Transverse colon (tissue), 4 donors: ENCODE results near the gene CYFIP2. TPM values are rescaled to one million over a fixed set of nuclear protein-coding genes. Genes with fewer than 3 reads are reported as not detected.

Source experiments
- DNase-seq: peaks from one replicate; pipeline ENCODE4 v3.0.0-alpha.2; 2019
- H3K27ac ChIP-seq, 4 donors: fragments of 200-600 bp; sonication (generic); 2 replicates each; pipeline ENCODE4 v1.5.1; 2016 to 2018; ENCODE audit warnings: inconsistent platforms in 4 of 4
- H3K27me3 ChIP-seq: fragments of 200-600 bp; sonication (generic); 2 replicates; pipeline ENCODE4 v1.5.1; 2017; ENCODE audit warnings: inconsistent platforms
- H3K36me3 ChIP-seq, 4 donors: fragments of 200-600 bp; sonication (generic); 2 replicates each; pipeline ENCODE4 v1.5.1; 2017 to 2019; ENCODE audit warnings: inconsistent platforms in 4 of 4
- H3K4me1 ChIP-seq, 4 donors: fragments of 200-600 bp; sonication (generic); 2 replicates each; pipeline ENCODE4 v1.5.1; 2017 to 2020; ENCODE audit warnings: inconsistent platforms in 4 of 4
- H3K4me3 ChIP-seq, 4 donors: fragments of 200-600 bp; sonication (generic); 1 replicate in 1 of 4; 2 replicates in 3 of 4; pipeline versions ENCODE4 v1.5.1 to v1.6.1; 2017 to 2019; ENCODE audit warnings: inconsistent platforms in 4 of 4
- H3K9me3 ChIP-seq, 2 donors: fragments of 200-600 bp; sonication (generic); 2 replicates each; pipeline ENCODE4 v1.5.1; 2017 to 2019; ENCODE audit warnings: inconsistent platforms in 2 of 2
- EP300 ChIP-seq: sonication (generic); formaldehyde crosslinking; IDR thresholded peaks from one replicate; pipeline ENCODE4 v1.6.1; 2017; ENCODE audit warnings: antibody characterized with exemption, low read depth
- POLR2A ChIP-seq: fragments of 450-650 bp; IDR thresholded peaks from one replicate; pipeline ENCODE4 v1.6.1; 2016; ENCODE audit warnings: antibody characterized with exemption, mild to moderate bottlenecking, moderate library complexity
- POLR2AphosphoS5 ChIP-seq, 3 donors: sonication (generic); formaldehyde crosslinking; IDR thresholded peaks; one replicate each; pipeline ENCODE4 v1.6.1; 2016; ENCODE audit warnings: antibody characterized with exemption in 3 of 3
- WGBS, 2 donors: methylation state at CpG; one replicate each; pipeline ENCODE4 v1.1.5; 2018; ENCODE audit warnings: low coverage in 1 of 2; 5-methylcytosine and 5-hydroxymethylcytosine counted together
- in situ Hi-C, 4 donors: fragments of 200-750 bp; cut with MboI; loops; one replicate each; pipeline versions ENCODE4 v1.15.0 to v1.15.1; 2017; ENCODE audit warnings: low sequenced_read_pairs in 3 of 4, low pct_ligation_motif_present in 1 of 4, low pct_unique_long_range_greater_than_20kb in 1 of 4
- intact Hi-C: fragments of 100-400 bp; cut with DNase I; formaldehyde crosslinking; loops from one replicate; pipeline ENCODE4 v1.15.1; 2023; ENCODE audit warnings: low total_unique reads
- total RNA-seq, 4 donors: library from RNA; depleted of rRNA; stranded (reverse); fragments of >200 nt; gene quantifications; one replicate each; pipeline ENCODE4 v1.1.0, GENCODE V29; 2016
- TF ChIP-seq, protein P1 (sequence below), 5 experiments: fragments of 200-600 bp in 3 of 5; fragments of 450-650 bp in 2 of 5; sonication (generic) in 3 of 5; IDR thresholded peaks; 1 replicate in 2 of 5; 2 replicates in 3 of 5; pipeline ENCODE4 v1.5.1; 2016 to 2017; ENCODE audit warnings: antibody characterized with exemption in 5 of 5, inconsistent platforms in 3 of 5, mild to moderate bottlenecking in 2 of 5, moderate library complexity in 1 of 5

Gene CYFIP2
- total RNA-seq, 4 donors from 2014 or later: 34.0 to 134 (median 41.6) TPM

DNA sequence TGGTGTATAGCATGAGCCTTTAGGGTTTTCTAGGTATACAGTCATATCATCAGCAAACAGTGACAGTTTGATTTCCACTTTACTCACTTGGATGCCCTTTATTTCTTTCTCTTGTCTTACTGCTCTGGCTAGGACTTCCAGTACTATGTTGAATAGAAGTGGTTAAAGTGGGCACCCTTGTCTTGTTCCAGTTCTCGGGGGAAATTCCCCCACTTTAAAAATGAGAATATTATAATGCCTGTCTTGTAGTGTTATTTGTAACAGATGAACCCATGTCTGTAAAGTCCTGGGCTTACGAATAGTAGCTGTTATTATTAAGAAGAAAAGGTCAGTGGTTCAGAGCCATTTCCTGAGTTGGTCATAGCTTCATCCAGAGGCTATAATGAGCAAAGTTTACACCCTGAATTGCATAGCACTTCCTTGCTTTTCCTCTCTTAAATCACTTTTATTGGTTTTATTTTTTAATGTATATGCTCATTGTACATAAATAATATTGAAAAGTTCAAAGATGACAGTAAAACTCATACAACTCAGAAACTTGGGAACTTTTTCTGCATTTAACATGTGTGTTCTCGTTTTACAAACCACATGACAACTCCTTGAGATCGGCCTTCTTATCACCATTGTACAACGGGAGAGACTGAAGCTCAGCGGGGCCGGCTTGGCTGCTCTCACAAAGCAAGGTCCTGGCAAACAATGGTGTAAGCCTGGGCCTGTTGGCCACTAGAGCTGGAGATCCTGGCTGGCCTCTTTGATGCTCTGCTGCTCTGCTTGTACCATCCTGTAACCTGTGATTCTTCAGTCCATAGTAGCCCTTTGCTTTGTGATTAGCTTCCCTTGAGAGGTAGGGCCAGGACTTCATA lies 85.2 kb downstream of the CYFIP2 start:
- Histone ChIP-seq H3K4me1 (no peaks in the 10 kb centered on the region), H3K27ac (no peak overlapping the region), H3K36me3 (no peaks in the 10 kb centered on the region), H3K27me3 (no peaks in the 10 kb centered on the region), H3K9me3 (no peaks in the 10 kb centered on the region), H3K4me3 (no peak overlapping the region)
- intact Hi-C loops: no loop called here
- WGBS, 2 donors: 66 to 70% methylated on average over 7 of the region's 7 CpGs
- TF ChIP-seq POLR2A: no peak
- TF ChIP-seq, protein P1, sequence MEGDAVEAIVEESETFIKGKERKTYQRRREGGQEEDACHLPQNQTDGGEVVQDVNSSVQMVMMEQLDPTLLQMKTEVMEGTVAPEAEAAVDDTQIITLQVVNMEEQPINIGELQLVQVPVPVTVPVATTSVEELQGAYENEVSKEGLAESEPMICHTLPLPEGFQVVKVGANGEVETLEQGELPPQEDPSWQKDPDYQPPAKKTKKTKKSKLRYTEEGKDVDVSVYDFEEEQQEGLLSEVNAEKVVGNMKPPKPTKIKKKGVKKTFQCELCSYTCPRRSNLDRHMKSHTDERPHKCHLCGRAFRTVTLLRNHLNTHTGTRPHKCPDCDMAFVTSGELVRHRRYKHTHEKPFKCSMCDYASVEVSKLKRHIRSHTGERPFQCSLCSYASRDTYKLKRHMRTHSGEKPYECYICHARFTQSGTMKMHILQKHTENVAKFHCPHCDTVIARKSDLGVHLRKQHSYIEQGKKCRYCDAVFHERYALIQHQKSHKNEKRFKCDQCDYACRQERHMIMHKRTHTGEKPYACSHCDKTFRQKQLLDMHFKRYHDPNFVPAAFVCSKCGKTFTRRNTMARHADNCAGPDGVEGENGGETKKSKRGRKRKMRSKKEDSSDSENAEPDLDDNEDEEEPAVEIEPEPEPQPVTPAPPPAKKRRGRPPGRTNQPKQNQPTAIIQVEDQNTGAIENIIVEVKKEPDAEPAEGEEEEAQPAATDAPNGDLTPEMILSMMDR (IDR thresholded peaks at IDR 0.05): no peak
- no peak for TF ChIP-seq POLR2AphosphoS5 (IDR thresholded peaks at IDR 0.05)
- TF ChIP-seq EP300: no peak
- DNase-seq: no peak
- in situ Hi-C loops: no loop called here

DNA sequence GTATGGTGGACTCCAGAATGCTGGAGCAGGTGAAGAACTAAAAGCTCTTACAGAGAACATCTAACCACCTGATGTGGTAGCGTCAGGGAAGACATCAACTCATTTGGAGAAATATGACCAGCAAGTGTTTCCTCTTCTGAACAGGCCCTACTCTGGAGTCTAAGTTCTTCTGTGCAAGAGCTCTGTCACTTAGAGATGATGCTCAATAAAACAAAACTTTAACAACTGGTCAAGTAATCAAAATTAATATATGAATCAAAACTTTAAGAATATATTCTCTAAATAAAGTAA lies 85.8 kb downstream of the CYFIP2 start:
- no peaks in the 10 kb centered on the region for H3K9me3 ChIP-seq
- TF ChIP-seq, protein P1 (IDR thresholded peaks at IDR 0.05): no peak
- TF ChIP-seq POLR2A: no peak
- TF ChIP-seq EP300: no peak
- TF ChIP-seq POLR2AphosphoS5 (IDR thresholded peaks at IDR 0.05): no peak
- H3K4me3 ChIP-seq: no peak overlapping the region
- H3K27me3 ChIP-seq: no peaks in the 10 kb centered on the region
- in situ Hi-C loops (no loop called here), intact Hi-C loops (no loop called here)
- H3K27ac ChIP-seq: no peak overlapping the region
- no peak for DNase-seq
- WGBS, 2 donors: 84% methylated on average over 1 of the region's 1 CpG; no CpG with 5 or more reads in 1 of the 2 donors
- no peaks in the 10 kb centered on the region for H3K4me1 ChIP-seq
- H3K36me3 ChIP-seq: no peaks in the 10 kb centered on the region

DNA sequence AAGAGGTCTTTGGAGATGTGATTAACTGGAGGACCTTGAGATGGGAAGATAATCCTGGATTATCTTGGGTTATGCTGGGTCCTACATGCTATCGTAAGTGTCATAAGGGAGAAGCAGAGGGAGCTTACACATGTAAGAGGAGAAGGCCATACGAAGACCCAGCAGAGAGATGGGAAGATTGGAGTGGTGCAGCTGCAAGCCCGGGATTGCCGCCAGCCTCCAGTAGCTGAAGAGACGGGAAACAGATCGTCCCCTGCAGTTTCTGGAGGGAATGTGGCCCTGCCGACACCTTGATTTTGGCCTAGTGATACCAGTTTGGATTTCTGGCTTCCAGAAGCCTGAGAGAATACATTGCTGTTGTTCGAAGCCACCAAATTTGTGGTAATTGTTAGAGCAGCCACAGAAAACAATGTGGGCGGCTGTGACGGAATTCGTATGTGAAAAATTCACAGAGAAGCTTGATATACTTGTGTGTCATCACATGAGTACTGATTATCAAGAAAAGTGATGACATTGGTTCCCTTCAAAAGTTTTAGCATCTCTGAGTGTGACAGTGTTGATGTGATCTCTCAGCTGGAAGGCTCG lies 86.9 kb downstream of the CYFIP2 start:
- H3K9me3 ChIP-seq: no peaks in the 10 kb centered on the region
- no peak for TF ChIP-seq EP300
- TF ChIP-seq, protein P1 (IDR thresholded peaks at IDR 0.05): no peak
- no peak for TF ChIP-seq POLR2AphosphoS5 (IDR thresholded peaks at IDR 0.05)
- TF ChIP-seq POLR2A: no peak
- no peaks in the 10 kb centered on the region for H3K36me3 ChIP-seq
- intact Hi-C loops (no loop called here), in situ Hi-C loops (no loop called here)
- WGBS, 2 donors: 94 to 100% methylated on average over 2 to 12 of the region's 12 CpGs
- no peaks in the 10 kb centered on the region for H3K4me1 ChIP-seq
- no peak overlapping the region for H3K4me3 ChIP-seq
- H3K27me3 ChIP-seq: no peaks in the 10 kb centered on the region
- no peak overlapping the region for H3K27ac ChIP-seq
- no peak for DNase-seq

DNA sequence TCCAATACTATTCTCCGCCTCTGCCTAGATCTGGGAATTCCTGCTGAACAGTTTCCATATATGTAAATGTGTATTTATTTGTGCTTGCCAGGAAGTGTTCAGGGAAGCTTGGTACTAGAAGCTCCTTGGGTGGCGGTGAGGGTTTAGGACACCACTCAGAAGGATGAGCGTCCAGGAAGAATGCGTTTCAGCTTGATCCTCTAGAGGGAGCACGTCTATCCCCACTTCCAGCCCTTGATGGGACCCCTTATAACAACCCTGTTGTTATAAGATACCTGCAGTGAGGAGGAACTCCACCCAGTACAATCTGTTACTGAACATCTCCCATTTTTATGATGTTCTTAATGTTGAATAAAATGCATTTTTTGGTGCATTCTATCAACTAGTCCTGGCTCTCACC lies 88.9 kb downstream of the CYFIP2 start:
- in situ Hi-C loops (no loop called here), intact Hi-C loops (no loop called here)
- TF ChIP-seq, protein P1 (IDR thresholded peaks at IDR 0.05): peak in 1 of 5 experiments; percentile 10
- TF ChIP-seq POLR2A: no peak
- no peak overlapping the region for H3K4me3 ChIP-seq
- H3K9me3 ChIP-seq: no peaks in the 10 kb centered on the region
- whole genome bisulfite sequencing, 2 donors: 78 to 100% methylated on average over 1 to 5 of the region's 5 CpGs
- H3K27ac ChIP-seq: no peak overlapping the region
- H3K4me1 ChIP-seq: no peaks in the 10 kb centered on the region
- H3K27me3 ChIP-seq: no peaks in the 10 kb centered on the region
- H3K36me3 ChIP-seq: no peaks in the 10 kb centered on the region
- DNase-seq: no peak
